ENCODE measurements around the gene KRT33B.

The KRT33B gene

GRCh38 chr17:41328207-41328606 is 41.4 kb downstream of the KRT33B start:
- H3K4me1 ChIP-seq (ENCODE audit: control insufficient read depth in 5 of 5, insufficient read depth in 5 of 5, low read length in 5 of 5) = no peaks in the 10 kb centered on the region
- no peaks in the 10 kb centered on the region for H3K36me3 ChIP-seq (ENCODE audit: control insufficient read depth in 5 of 5, insufficient read depth in 5 of 5, low read length in 5 of 5)
- H3K27me3 ChIP-seq (ENCODE audit: control insufficient read depth in 5 of 5, insufficient read depth in 4 of 5, low read length in 5 of 5) = peaks cover 2 to 6% (median 2%) of the 10 kb centered on the region in 5 donors
- no peak overlapping the region for H3K9ac ChIP-seq (ENCODE audit: low read length in 5 of 5)
- no peaks in the 10 kb centered on the region for H3K9me3 ChIP-seq (ENCODE audit: control insufficient read depth in 5 of 5, low read length in 5 of 5)
- H3K27ac ChIP-seq (ENCODE audit: low read depth, low read length) = no peak overlapping the region
- H3K4me3 ChIP-seq (ENCODE audit: low read depth in 1 of 5, low read length in 5 of 5) = no peak overlapping the region

DNA sequence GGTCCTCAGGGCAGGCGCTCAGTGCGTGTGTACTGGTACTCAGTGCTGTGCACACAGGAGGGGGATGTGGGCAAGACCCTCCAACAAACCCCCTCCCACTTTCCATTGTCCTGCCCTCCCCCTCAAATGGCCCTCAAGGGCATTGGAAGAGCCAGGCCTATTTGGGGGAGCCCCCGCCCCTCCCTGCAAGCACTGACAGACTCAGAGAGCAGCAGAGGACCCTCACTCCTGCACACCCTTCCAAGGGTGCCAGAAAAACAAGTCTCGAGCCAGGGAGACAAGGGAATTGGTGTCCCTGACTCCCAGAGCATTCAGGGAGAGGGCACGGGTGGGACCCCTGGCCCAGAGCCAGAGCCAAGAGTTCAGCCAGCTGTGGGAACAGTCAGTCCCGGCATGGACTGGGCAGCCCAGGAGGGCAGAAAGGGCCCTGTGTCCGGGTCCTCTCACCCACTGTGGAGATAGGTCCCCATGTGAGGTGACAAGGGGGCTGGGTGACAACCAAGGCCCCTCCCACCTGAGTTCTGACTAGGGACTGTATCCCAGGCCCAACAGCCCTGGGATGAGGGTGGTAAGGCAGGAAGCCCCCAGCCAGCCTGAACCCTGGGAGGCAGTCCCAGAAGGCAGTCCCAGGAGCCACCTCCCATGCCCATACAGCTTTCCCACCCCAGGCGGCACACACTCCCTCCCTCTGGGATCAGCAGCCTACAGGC is 42.0 kb downstream of the KRT33B start:
- Histone ChIP-seq H3K9me3 (ENCODE audit: control insufficient read depth in 5 of 5, low read length in 5 of 5) (no peaks in the 10 kb centered on the region), H3K27me3 (ENCODE audit: control insufficient read depth in 5 of 5, insufficient read depth in 4 of 5, low read length in 5 of 5) (peaks cover 0 to 6% (median 2%) of the 10 kb centered on the region in 5 donors), H3K36me3 (ENCODE audit: control insufficient read depth in 5 of 5, insufficient read depth in 5 of 5, low read length in 5 of 5) (no peaks in the 10 kb centered on the region), H3K4me1 (ENCODE audit: control insufficient read depth in 5 of 5, insufficient read depth in 5 of 5, low read length in 5 of 5) (no peaks in the 10 kb centered on the region), H3K4me3 (ENCODE audit: low read depth in 1 of 5, low read length in 5 of 5) (no peak overlapping the region), H3K27ac (ENCODE audit: low read depth, low read length) (no peak overlapping the region), H3K9ac (ENCODE audit: low read length in 5 of 5) (no peak overlapping the region)

GRCh38 chr17:41326173-41327145 is 43.2 kb downstream of the KRT33B start:
- H3K27ac ChIP-seq (ENCODE audit: low read depth, low read length) = no peak overlapping the region
- H3K36me3 ChIP-seq (ENCODE audit: control insufficient read depth in 5 of 5, insufficient read depth in 5 of 5, low read length in 5 of 5) = no peaks in the 10 kb centered on the region
- H3K9ac ChIP-seq (ENCODE audit: low read length in 5 of 5) = no peak overlapping the region
- no peaks in the 10 kb centered on the region for H3K9me3 ChIP-seq (ENCODE audit: control insufficient read depth in 5 of 5, low read length in 5 of 5)
- H3K4me1 ChIP-seq (ENCODE audit: control insufficient read depth in 5 of 5, insufficient read depth in 5 of 5, low read length in 5 of 5) = no peaks in the 10 kb centered on the region
- H3K27me3 ChIP-seq (ENCODE audit: control insufficient read depth in 5 of 5, insufficient read depth in 4 of 5, low read length in 5 of 5) = peaks cover 0 to 5% (median 2%) of the 10 kb centered on the region in 5 donors
- H3K4me3 ChIP-seq (ENCODE audit: low read depth in 1 of 5, low read length in 5 of 5) = no peak overlapping the region

DNA sequence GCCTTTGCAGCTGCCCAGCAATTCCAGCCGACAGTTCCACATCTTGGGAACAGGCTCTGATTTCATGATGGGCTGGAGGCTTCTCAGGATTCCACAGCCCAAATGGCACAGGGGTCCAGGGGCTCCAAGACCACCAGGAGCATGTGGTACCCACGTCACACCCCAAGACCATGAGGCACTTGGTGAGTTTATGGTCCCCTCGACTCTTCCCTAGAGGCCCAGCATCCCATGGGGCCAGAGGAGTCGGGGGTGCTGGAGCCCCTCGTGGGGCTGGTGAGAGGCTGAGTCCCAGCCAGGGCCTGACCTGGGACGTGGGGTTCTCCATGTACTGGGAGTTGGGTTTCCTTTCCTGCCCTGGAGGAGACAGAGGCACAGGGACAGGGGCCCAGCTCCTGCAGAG is 44.0 kb downstream of the KRT33B start:
- Histone ChIP-seq H3K36me3 (ENCODE audit: control insufficient read depth in 5 of 5, insufficient read depth in 5 of 5, low read length in 5 of 5) (no peaks in the 10 kb centered on the region), H3K4me1 (ENCODE audit: control insufficient read depth in 5 of 5, insufficient read depth in 5 of 5, low read length in 5 of 5) (no peaks in the 10 kb centered on the region), H3K27me3 (ENCODE audit: control insufficient read depth in 5 of 5, insufficient read depth in 4 of 5, low read length in 5 of 5) (peaks cover 0 to 2% (median 0%) of the 10 kb centered on the region in 5 donors), H3K9ac (ENCODE audit: low read length in 5 of 5) (no peak overlapping the region), H3K4me3 (ENCODE audit: low read depth in 1 of 5, low read length in 5 of 5) (no peak overlapping the region), H3K27ac (ENCODE audit: low read depth, low read length) (no peak overlapping the region), H3K9me3 (ENCODE audit: control insufficient read depth in 5 of 5, low read length in 5 of 5) (peaks cover 0 to 2% (median 0%) of the 10 kb centered on the region in 5 donors)

- Histone ChIP-seq H3K4me1 (ENCODE audit: control insufficient read depth in 5 of 5, insufficient read depth in 5 of 5, low read length in 5 of 5) (no peaks in the 10 kb centered on the region), H3K9ac (ENCODE audit: low read length in 5 of 5) (no peak overlapping the region), H3K4me3 (ENCODE audit: low read depth in 1 of 5, low read length in 5 of 5) (no peak overlapping the region), H3K9me3 (ENCODE audit: control insufficient read depth in 5 of 5, low read length in 5 of 5) (peaks cover 0 to 3% (median 0%) of the 10 kb centered on the region in 5 donors), H3K27ac (ENCODE audit: low read depth, low read length) (no peak overlapping the region), H3K27me3 (ENCODE audit: control insufficient read depth in 5 of 5, insufficient read depth in 4 of 5, low read length in 5 of 5) (peaks cover 0 to 2% (median 0%) of the 10 kb centered on the region in 5 donors), H3K36me3 (ENCODE audit: control insufficient read depth in 5 of 5, insufficient read depth in 5 of 5, low read length in 5 of 5) (no peaks in the 10 kb centered on the region)
Observed at GRCh38 chr17:41325126-41325525, 44.5 kb downstream of the KRT33B start.

DNA sequence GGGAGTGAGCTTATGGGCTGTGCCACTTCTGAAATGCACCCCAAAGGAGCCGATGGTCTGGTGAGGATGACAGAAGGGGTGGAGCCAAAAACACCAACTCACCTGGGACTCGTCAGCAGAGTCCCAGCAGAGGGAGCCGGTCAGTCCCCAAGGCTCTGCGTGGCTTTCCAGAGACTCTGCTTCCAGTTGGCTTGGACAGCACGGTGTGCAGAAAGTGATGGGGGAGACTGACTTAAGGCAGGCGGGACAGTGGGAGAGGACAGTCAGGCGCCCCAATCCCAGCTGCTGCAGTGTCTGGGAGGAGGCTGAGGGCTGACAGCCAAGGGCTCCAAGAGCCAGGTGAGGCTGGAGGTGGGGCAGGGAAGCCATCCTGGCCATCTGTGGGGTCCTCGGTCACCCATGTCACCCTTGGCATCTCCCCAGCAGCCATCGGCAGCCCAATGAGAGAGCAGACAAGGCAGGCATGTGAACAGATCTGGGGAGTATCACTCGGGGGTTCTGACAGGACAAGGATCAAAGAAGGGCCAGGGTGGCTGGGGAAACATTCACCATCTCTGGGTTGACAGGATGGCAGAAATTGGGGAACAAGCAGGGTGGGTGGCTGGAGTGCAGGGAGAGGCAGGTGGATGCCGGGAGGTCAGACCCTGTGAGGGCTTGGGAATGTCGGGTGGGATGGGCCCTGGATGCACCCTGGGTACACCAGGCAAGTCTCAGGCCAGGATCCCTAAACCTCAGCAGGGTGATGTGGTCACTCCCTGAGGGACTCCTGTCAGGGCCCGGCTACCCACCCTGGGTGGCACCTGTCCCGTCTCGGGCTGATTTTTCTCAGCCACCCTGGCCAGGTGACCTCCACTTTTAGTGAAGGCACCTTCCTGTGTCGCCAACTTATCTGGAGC is 45.2 kb downstream of the KRT33B start:
- Histone ChIP-seq H3K27ac (ENCODE audit: low read depth, low read length) (no peak overlapping the region), H3K27me3 (ENCODE audit: control insufficient read depth in 5 of 5, insufficient read depth in 4 of 5, low read length in 5 of 5) (peaks cover 0 to 2% (median 0%) of the 10 kb centered on the region in 5 donors), H3K4me1 (ENCODE audit: control insufficient read depth in 5 of 5, insufficient read depth in 5 of 5, low read length in 5 of 5) (no peaks in the 10 kb centered on the region), H3K36me3 (ENCODE audit: control insufficient read depth in 5 of 5, insufficient read depth in 5 of 5, low read length in 5 of 5) (no peaks in the 10 kb centered on the region), H3K9ac (ENCODE audit: low read length in 5 of 5) (no peak overlapping the region), H3K4me3 (ENCODE audit: low read depth in 1 of 5, low read length in 5 of 5) (no peak overlapping the region), H3K9me3 (ENCODE audit: control insufficient read depth in 5 of 5, low read length in 5 of 5) (peaks cover 0 to 8% (median 3%) of the 10 kb centered on the region in 5 donors)

- Histone ChIP-seq H3K4me3 (ENCODE audit: low read depth in 1 of 5, low read length in 5 of 5) (no peak overlapping the region), H3K9ac (ENCODE audit: low read length in 5 of 5) (no peak overlapping the region), H3K9me3 (ENCODE audit: control insufficient read depth in 5 of 5, low read length in 5 of 5) (peaks cover 0 to 10% (median 4%) of the 10 kb centered on the region in 5 donors), H3K27me3 (ENCODE audit: control insufficient read depth in 5 of 5, insufficient read depth in 4 of 5, low read length in 5 of 5) (no peaks in the 10 kb centered on the region), H3K4me1 (ENCODE audit: control insufficient read depth in 5 of 5, insufficient read depth in 5 of 5, low read length in 5 of 5) (no peaks in the 10 kb centered on the region), H3K27ac (ENCODE audit: low read depth, low read length) (no peak overlapping the region), H3K36me3 (ENCODE audit: control insufficient read depth in 5 of 5, insufficient read depth in 5 of 5, low read length in 5 of 5) (no peaks in the 10 kb centered on the region)
Observed at GRCh38 chr17:41322903-41323895, 46.4 kb downstream of the KRT33B start.

GRCh38 chr17:41322094-41322902 is 47.3 kb downstream of the KRT33B start:
- Histone ChIP-seq H3K9ac (ENCODE audit: low read length in 5 of 5) (no peak overlapping the region), H3K27me3 (ENCODE audit: control insufficient read depth in 5 of 5, insufficient read depth in 4 of 5, low read length in 5 of 5) (peaks cover 0 to 1% (median 0%) of the 10 kb centered on the region in 5 donors), H3K9me3 (ENCODE audit: control insufficient read depth in 5 of 5, low read length in 5 of 5) (peaks cover 0 to 10% (median 4%) of the 10 kb centered on the region in 5 donors), H3K27ac (ENCODE audit: low read depth, low read length) (no peak overlapping the region), H3K36me3 (ENCODE audit: control insufficient read depth in 5 of 5, insufficient read depth in 5 of 5, low read length in 5 of 5) (no peaks in the 10 kb centered on the region), H3K4me1 (ENCODE audit: control insufficient read depth in 5 of 5, insufficient read depth in 5 of 5, low read length in 5 of 5) (no peaks in the 10 kb centered on the region), H3K4me3 (ENCODE audit: low read depth in 1 of 5, low read length in 5 of 5) (no peak overlapping the region)

All from subcutaneous abdominal adipose tissue (tissue), 5 donors.